Measurements from ENCODE around the gene PTS.

PTS gene

DNA sequence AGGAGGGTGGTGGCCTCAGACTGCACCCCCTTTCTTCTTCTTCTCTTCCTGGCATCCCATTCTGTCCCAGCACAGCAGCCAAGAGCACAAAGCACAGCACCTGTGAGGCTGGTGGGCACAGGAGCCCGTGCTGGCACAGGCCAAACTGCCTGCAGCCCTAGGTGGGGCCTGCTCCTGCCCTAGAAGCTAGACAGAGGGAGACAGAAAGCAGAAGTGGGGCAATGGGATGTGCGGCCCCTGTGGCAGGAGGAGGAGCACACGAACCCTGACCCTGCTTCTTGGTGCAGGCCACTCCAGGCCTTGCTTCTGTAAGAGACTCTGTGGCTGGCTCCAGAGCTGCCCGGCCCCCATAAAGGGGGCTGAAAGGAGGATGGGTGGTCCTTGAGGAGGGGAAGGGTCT is 3.9 kb upstream of the PTS start:
- no peak for DNase-seq (ENCODE audit: low spot score)

DNA sequence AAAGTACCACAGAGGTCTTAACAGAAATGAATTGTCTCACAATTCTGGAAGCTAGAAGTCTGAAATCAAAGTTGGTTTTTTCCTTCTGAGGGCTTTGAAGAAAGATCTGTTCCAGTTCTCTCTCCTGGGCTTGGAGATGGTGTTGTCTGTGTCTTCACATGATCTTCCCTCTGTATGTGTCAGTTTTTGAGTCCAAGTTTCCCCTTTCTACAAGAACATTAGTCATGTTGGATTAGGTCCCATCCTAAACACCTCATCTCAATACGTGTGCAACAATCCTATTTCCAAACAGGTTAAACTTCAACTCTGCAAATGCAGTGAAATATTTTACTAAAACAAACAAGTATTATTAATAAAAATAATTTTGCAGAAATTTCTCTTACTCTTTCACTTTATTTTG is 3.1 kb upstream of the PTS start:
- DNase-seq (ENCODE audit: low spot score), result no peak

DNA sequence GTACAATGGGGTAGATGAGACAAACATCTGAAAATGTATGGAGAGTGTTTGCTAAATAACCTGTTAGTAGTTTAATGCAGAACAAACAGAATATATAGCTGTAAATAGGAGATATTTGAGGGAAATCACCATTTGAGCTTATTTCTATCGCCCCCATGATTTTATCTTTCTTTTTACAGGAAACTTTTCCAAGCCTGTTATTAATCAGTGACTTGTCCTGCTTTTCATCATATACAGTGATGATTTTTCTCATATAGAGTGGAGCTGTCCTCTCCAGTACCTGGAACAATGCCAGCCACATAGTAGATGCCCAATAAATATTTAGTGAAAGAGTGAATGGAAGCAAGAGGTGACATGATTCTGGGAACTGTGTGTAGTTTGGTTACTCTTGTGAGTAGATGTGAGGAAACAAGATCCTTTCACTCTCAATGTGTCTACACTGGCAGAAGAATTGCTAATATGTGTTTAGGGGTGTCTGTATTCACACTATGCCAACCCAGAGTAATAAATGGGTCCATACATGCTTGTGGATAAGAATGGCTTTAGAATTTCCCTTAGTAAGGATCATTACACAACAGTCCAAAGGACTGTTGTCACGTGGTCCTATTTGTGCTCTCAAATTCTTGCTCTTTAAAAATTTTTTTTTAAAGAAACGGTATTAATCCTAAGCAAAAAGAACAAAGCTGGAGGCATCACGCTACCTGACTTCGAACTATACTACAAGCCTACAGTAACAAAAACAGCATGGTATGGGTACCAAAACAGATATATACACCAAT is 2.3 kb upstream of the PTS start:
- DNase-seq (ENCODE audit: low spot score), result no peak

DNA sequence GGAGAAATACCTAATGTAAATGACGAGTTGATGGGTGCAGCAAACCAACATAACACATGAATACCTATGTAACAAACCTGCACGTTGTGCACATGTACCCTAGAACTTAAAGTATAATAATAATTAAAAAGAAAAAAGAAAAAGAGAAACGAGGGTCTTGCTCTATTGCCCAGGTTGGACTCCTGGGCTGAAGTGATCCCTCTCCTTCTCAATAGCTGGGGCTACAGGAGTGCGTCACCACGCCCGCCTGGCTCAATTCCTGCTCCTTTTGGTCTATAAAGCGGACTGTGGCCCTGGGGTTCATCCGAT is 521 bp upstream of the PTS start:
- no peak for DNase-seq (ENCODE audit: low spot score)

DNA sequence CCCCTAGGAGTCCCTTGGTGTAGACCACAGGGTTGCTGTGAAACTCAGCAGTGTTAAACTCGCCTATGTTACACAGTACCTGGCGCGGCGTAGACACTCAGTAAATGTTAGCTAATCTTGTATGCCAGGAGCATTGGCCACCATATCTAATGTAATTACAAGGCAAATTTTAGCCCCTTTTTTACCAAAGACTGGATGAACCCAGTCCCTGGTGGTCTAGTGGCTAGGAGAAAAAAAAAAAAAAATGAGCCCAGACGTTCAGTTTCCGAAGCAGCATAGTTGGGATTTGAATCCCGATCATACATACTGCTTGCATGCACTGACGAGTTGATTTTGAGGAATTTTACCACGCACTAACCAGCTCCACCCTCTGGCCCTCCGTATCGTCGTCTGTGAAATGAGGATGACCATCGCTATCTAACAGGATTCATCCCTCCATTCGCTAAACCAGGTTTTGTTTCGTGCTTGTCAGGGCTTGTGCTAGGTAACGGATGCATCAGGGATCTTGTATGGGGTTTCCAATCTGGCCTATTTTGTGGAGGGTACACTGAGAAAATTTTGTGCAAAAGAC is 688 bp downstream of the PTS start:
- DNase-seq (ENCODE audit: low spot score), result no peak

DNA sequence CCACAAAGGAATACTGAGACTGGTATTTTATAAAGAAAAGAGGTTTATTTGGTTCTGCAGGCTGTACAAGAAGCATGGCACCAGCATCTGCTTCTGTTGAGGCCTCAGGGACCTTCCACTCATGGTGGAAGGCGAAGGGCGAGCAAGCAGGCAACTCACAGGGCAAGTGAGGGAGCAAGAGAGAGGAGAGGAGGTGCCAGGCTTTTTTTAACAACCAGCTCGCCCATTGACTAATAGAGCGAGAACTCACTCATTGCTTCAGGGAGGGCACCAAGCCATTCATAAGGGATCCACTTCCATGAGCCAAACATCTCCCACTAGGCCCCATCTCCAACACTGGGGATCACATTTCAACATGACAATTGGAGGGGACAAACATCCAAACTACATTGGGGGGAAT is 1.2 kb downstream of the PTS start:
- DNase-seq (ENCODE audit: low spot score), result no peak

DNA sequence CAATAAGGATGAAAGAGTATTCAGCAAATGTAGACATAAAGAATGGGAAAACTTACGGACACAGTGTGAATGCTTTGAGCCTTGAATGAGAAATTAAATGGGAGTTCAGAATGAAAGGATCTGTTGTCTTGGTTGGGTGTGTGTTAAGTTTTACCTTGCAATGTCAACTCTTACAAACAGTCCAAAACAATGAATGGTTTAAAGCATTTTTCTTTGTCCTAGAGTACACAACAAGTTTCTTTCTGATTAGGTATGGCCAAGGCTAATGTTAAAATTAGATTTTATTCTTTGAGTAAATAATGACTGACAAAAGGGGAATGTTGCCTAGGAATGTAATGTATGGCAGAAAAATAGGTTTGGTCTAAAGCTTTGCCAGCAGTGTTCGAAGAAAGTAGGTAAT is 2.5 kb downstream of the PTS start:
- no peak for DNase-seq (ENCODE audit: low spot score)

DNA sequence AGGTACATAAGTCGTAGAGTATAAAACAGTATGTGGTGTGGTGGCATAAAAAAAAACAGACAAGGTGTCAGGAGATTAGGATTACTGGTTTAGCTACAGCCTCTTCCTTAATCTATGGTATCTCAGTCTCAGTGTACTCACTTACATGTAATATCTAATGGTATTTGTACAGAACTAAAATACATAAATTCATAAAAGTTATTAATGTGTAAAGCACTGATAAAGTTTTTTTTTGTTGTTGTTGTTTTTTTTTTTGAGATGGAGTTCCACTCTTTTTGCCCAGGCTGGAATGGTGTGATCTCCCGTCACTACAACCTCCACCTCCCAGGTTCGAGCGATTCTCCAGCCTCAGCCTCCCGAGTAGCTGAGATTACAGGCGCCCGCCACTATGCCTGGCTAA is 2.9 kb downstream of the PTS start:
- DNase-seq (ENCODE audit: low spot score), result no peak

DNA sequence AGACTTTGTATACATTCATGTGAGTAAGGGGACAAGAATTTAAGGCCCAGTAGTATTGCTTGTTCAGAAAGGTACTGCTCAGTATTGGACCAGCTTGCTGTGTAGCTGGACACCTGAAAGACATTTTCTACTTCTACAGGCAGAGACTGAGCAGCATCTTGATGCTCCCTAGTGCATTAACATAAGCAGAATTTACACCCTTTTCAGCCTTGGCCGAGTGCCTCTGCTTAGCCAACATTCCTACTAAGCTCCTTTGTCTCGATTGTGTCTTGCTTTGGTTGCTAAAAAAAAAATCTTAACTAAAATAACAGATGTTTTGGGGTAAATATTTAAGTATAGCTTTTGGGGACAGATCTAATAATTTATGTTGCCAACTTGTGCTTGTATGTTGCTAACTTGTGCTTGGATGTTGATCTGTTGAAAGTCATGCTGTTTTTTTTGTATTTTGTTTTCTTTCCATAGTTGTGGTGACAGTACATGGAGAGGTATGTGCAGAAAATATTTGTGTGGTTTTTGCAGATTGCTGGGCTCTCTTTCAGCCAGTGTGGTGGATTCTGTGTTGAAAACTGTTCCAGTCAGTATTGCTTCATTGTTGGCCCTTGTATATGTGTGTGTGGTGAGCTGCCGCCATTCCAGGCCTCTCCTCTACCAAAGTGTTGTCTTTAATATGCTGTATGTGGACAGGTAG is 3.7 kb downstream of the PTS start:
- DNase-seq (ENCODE audit: low spot score), result no peak

DNA sequence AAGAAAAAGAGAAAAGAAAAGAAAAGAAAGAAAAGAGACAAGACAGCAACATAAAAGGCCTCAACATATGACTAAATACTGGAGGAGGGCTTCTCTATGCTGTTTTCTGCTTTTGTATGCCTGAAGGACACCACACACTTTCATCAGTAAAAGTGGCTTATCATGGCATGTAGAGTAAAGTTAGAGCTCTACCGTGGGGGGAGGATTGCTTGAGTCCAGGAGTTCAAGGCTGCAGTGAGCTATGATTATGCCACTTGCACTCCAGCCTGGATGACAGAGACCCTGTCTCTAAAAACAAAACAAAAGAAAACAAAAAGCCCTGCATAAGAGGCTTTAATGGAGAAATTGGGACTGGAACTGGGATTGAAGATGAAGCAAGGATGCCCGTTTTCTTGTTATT is 5.7 kb downstream of the PTS start:
- DNase-seq (ENCODE audit: low spot score), result no peak

DNA sequence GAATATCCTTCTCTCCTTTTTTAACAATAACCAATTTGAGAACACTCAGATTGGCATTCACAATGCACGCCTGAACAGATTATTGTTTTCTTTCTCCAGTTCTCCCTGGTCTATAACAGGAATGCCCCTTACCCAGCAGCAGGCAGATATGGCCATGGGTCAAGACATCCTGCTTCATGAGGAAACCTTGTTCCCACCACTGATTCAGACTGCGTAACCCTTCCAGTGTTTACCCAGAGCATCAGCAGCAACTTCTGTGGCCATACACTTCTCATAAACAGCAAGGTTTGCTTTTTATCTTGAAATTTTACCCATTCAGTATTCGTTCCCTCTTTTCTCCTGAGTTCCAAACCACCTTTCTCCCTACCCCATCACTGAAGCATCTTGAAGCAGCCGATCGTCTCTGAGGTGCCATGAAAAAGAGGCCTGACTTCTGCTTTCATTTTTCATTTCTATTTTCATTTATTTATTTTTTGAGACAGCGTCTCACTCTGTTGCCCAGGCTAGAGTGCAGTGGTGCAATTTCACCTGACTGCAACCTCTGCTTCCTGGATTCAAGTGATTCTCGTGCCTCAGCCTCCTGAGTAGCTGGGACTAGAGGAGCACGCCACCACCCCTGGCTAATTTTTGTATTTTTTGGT is 9.6 kb downstream of the PTS start:
- no peak for DNase-seq (ENCODE audit: low spot score)

DNA sequence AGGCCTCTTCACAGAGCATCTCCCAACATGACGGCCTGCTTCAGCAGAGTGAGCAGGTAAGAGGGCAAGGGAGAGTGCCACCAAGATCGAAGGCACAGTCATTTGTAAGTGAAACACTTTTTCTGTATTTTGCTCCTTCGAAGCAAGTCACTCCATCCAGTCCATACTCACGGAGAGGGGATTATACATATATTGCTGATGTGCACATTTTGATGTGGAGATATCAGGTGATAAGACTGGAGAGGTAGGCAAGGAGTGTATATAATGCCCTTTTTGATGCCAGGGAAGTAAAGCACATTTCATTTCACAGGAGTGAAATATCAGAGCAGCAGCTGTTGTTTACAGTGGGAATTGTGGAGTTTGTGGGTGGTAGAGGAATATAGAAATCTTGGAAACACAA is 11.2 kb downstream of the PTS start:
- no peak for DNase-seq (ENCODE audit: low spot score)

DNA sequence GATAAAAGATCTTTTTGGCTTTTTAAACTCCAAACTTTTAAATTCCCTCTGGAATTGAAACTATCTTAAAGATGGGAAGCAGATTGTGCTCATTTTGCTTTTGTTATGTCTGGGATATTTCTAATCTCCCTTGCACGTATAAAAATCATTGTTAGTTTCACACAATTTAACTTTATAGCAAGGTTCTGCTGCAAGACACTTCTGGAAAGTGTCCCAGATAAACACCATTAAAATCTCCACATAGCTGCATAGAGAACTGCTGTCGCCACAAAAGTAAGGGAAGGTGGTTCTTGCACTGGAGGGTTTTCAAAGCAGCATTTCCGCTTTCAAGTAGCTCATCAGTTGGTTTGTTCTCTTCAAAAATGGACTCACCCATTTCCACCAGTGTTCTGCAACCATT is 11.8 kb downstream of the PTS start:
- DNase-seq (ENCODE audit: low spot score), result no peak

DNA sequence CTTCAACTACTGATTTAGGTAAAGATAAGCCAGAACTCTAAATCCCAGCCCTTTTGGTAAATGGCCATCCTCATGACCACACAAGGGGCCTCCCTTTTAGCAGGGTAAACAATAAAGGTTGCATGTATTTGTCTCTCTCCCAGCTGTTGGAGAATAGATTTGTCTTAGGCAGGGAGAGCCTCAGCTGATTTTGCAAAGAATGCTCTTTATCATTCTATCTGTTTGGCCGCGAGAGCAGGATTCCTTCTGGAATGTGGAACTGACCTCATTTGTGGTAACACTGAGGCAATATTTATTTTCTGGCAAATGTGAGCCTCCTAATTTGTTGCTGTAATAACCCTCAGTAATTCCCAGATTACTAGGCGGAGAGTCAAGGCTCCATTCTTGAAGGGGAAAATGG is 15.3 kb downstream of the PTS start:
- DNase-seq (ENCODE audit: low spot score), result no peak

DNA sequence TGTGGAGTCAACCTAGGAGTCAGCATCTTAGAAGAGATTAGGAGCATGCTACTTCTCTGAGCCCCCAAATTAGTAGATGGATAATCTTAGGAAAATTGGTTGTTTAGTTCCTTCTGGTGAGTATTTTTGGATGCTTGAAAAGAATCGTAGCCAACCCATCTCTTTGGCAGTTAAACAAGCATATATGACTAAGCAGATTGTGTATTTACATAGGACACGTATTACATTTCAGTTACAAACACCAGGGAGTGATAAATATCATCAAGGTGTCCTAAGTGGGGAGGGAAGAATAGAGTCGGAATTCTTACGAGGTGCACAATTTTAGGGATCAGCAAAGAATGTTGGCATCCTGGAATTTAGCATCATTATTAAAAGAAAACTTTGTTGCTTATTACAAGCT is 21.0 kb downstream of the PTS start:
- no peak for DNase-seq (ENCODE audit: low spot score)

DNA sequence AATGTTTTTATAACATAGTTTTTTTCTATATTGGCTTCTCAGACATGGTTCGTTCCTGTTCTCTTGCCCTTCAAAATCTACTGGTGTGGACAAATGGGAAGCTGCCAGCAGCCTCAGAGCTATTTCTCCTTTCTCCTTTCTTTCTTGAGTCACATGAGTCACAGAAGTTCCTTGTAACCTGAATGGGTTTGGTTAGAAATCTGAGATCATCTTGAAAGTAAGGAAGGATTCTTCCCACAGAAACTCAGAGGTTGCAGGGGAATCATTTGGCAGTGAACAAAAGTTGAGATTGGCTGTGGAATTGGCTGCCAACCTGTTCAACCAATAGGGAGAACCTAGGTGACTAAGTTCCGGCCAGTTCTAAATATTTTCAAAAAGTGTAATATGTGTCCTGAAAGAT is 22.0 kb downstream of the PTS start:
- no peak for DNase-seq (ENCODE audit: low spot score)

DNA sequence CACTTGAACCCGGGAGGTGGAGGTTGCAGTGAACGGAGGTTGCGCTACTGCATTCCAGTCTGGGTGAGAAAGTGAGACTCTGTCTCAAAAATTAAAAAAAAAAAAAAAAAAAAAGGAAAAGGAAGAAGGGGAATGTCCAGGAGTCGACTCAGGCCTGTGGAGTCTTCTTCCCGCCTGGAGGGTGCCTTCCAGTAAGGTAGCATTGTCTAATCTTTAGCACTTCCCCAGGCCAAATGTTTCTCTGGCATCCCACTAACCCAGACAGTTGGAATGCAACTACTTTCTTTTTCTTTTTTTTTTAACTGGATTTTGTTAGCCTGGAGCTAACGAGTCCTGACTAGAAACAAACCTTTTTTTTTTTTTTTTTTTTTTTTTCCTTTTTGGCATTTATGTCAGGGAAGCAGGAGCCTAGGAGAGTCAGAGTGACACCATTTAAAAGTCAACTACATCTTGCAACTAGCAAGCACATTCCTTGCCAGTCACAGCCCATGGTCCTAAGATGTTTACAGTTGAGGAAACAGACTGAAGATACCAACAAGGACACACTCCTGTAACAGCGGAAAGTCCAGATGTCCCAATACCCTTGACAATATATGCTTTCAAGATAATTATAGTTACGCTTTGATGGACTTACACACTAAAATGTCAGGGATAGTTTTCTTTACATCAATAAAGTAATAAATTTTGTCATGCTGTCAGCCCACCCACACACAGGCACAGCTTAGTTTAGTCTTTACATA is 23.8 kb downstream of the PTS start:
- no peak for DNase-seq (ENCODE audit: low spot score)

DNA sequence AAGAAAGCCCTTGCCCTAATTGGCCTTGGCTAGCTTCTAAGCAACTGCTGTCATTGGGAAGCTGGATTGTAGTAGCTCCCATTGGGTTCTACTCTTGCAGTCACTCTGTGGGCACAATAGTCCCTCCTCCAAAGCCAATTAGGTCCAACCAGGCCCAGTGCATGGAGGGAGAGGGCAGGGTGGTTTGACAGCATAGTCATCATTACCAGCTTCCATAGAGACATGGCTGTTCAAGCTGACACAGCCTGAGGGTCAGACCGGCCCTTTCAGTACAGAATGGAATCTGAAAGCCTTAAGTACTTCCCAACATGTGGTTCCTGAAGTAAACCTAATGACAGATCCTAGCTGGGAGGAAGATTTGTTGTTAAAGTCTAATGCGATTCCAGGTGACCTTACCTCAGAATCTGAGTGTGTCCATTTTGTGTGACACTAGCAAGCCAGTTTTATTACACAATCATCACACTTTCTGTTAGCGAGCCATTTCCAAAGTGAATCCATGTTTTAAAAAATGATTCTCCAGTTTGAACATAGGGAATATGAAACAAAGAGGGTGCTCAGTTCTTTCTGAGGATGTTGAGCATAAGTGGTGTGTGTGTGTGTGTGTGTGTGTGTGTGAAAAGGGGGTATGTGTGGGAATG is 27.5 kb downstream of the PTS start:
- no peak for DNase-seq (ENCODE audit: low spot score)

DNA sequence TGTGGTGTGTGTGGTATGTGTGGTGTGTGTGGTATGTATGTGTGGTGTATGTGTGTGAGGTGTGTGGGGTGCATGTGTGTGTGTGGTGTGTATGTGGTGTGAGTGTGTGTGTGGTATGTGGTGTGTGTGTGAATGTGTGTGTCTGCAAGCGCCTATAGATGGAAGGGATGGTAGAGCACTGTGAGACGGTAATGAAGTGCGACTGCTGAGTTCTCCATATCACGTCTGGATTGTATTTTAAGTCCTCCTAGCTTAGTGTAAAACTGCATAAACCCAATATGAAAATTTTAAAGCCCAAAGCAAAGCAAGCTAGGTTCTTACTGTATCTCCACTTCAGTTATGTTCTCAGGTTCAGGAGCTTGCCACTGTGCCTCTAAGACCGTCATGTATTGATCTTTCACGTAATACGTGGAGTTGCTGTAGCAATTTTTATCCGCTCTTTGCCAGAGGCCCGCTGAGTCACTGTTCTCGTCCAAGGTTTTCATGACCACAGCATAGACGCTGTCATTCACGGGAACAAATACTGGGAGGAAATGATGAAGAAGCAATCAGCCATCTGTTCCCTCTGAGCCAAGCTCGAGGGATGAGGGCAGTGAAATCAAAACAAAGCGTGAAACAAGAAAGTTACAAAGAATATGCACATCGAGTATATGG is 29.0 kb downstream of the PTS start:
- no peak for DNase-seq (ENCODE audit: low spot score)

DNA sequence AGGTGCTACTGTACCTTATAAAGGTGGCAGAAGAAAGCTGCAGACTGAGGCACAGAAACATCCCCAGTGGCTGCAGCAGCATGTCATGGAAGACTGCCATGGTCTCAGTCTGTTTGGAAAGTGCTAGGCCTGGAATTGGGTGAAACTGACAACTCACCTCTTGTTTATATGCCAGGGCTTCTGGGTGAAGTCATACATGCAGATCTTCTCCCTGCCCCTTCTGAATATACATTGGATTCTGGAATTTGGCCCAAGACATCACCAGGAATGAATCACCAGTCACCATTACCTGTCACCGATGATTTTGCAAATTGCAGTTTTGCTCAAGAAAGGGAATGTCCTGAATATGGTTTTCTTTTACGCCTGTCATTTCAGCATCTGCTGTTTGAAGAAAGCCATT is 34.3 kb downstream of the PTS start, which contains the start of gene PLET1:
TSS of gene PLET1 (minus strand) at position 371 of the 400 bp plus-strand sequence. CDS start at position 100, 271 bp downstream.
- DNase-seq (ENCODE audit: low spot score), result no peak

DNA sequence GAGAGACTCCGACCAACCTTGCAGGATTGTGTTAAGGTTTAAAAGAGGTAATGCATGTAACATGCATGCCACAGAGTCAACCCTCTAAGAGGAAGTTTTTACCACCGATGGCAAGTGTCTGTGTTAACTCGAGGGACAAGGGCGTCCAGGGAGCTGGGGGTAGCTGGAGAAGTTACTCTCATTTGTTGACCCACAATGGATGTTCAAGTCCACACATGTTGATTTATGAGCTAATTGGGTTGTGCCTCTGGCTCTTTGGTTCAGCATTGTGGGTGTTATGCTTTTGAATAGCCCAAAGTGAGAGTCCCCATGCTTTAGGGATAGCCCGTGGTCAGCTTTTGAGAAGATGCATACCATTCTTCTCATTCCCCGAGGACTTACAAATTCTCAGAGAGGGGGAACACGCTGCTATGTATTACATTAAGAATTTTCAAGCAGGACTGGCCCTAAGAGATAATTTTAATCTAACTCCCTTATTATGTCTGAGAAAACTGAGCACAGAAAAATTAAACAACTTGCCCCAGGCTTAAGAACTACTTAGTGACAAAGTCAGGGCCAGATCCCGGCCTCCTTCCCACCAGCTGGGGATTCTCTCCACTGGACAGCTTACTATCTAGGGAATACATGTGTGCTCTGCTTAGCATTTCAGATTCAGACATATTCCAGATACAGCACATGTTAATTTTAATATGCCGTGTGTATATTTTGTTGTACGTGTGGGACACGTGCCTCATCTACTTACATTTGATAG is 39.6 kb downstream of the PTS start:
- no peak for DNase-seq (ENCODE audit: low spot score)
